Measurements from ENCODE around the gene ATP2B2. TPM values are rescaled to one million over a fixed set of nuclear protein-coding genes. Genes with fewer than 3 reads are reported as not detected.

Gene ATP2B2
- total RNA-seq, 1 donor from 2014 or later: not detected

DNA sequence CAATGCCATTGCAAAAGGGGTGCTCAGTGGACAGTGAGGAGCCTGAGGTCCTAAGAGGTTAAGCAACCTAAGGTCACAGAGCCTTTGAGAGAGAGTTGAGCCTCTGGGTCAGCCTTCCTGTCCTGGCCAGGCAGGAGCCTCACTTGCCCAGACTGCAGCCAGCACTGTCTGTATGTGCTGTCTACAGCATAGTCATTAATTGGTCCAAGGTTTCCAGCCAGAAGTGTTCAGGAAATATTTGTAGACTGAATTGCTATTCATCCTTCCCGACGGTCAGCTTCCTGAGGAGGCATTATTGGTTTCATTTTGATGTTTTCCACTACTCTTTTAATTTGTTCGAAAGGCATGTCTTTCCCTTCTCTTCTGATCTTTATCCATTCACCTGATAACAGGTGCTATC is 192.5 kb downstream of the ATP2B2 start:
- H3K4me3 Mint-ChIP-seq: no peak overlapping the region
- intact Hi-C loops (cut with micrococcal nuclease): no loop called here
- peaks cover 23% of the 10 kb centered on the region for H3K4me1 Mint-ChIP-seq (ENCODE audit: low read depth)
- no peaks in the 10 kb centered on the region for H3K27me3 Mint-ChIP-seq (ENCODE audit: insufficient read depth)
- H3K36me3 Mint-ChIP-seq (ENCODE audit: low read depth): peaks cover 57% of the 10 kb centered on the region
- no peak for DNase-seq (ENCODE audit: low spot score)
- no peak overlapping the region for H3K27ac Mint-ChIP-seq
- no peaks in the 10 kb centered on the region for H3K9me3 Mint-ChIP-seq

DNA sequence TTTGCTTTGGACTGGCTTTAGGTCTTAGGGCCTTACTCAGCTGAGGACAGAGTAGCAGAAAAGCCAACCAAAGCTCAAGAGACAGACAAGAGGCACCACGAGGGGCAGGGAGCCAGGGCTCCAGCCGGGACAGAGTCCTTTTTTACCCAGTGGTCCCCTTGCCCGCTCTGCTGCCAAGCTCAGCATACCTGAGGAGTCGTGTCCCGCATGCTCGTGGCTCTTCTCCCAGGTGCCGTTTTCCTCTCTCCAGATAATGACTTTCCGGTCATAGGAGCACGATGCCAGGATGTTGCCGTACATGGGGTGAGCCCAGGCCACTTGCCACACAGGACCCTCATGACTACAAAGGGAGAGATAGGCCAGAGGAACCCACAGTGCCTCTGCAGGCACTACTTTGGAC is 193.0 kb downstream of the ATP2B2 start:
- intact Hi-C loops (cut with micrococcal nuclease): no loop called here
- peaks cover 19% of the 10 kb centered on the region for H3K4me1 Mint-ChIP-seq (ENCODE audit: low read depth)
- H3K27me3 Mint-ChIP-seq (ENCODE audit: insufficient read depth): no peaks in the 10 kb centered on the region
- H3K9me3 Mint-ChIP-seq: no peaks in the 10 kb centered on the region
- H3K27ac Mint-ChIP-seq: no peak overlapping the region
- peaks cover 58% of the 10 kb centered on the region for H3K36me3 Mint-ChIP-seq (ENCODE audit: low read depth)
- DNase-seq (ENCODE audit: low spot score): no peak
- H3K4me3 Mint-ChIP-seq: no peak overlapping the region

DNA sequence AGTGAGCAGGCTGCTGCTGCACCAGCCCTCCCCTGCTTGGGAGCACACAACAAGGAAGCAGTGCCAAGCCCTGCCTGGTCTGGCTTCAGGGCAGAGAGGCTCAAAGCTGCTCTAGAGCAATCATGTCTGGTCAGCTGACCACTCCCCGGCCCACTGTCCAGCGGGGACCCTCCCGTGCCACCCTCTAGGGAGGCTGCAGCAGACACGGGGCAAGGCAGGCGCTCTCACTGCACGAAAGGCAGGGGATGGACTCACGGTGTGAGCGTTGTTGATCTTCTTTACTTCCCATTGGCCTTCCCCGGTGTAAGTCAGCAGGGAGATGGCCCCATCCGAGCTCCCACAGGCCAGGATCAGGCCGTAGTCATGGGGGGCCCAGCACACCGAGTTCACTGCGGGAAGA is 193.7 kb downstream of the ATP2B2 start:
- H3K27ac Mint-ChIP-seq: peak overlapping the region; percentile 29
- no peaks in the 10 kb centered on the region for H3K9me3 Mint-ChIP-seq
- H3K4me1 Mint-ChIP-seq (ENCODE audit: low read depth): peaks cover 18% of the 10 kb centered on the region
- intact Hi-C loops (cut with micrococcal nuclease): no loop called here
- peaks cover 61% of the 10 kb centered on the region for H3K36me3 Mint-ChIP-seq (ENCODE audit: low read depth)
- DNase-seq (ENCODE audit: low spot score): no peak
- H3K4me3 Mint-ChIP-seq: no peak overlapping the region
- H3K27me3 Mint-ChIP-seq (ENCODE audit: insufficient read depth): no peaks in the 10 kb centered on the region

- H3K9me3 Mint-ChIP-seq: no peaks in the 10 kb centered on the region
- peaks cover 65% of the 10 kb centered on the region for H3K36me3 Mint-ChIP-seq (ENCODE audit: low read depth)
- DNase-seq (ENCODE audit: low spot score): no peak
- no peaks in the 10 kb centered on the region for H3K27me3 Mint-ChIP-seq (ENCODE audit: insufficient read depth)
- intact Hi-C loops (cut with micrococcal nuclease): no loop called here
- peaks cover 18% of the 10 kb centered on the region for H3K4me1 Mint-ChIP-seq (ENCODE audit: low read depth)
- peak overlapping the region; percentile 65 for H3K27ac Mint-ChIP-seq
- no peak overlapping the region for H3K4me3 Mint-ChIP-seq
Measured at GRCh38 chr3:10310578-10310977, 194.8 kb downstream of the ATP2B2 start.

GRCh38 chr3:10309736-10310135 is 195.7 kb downstream of the ATP2B2 start:
- Mint-ChIP-seq H3K27me3 (ENCODE audit: insufficient read depth) (no peaks in the 10 kb centered on the region), H3K36me3 (ENCODE audit: low read depth) (peaks cover 70% of the 10 kb centered on the region), H3K27ac (no peak overlapping the region), H3K4me3 (no peak overlapping the region), H3K4me1 (ENCODE audit: low read depth) (peaks cover 18% of the 10 kb centered on the region), H3K9me3 (no peaks in the 10 kb centered on the region)
- intact Hi-C loops (cut with micrococcal nuclease): no loop called here
- no peak for DNase-seq (ENCODE audit: low spot score)

DNA sequence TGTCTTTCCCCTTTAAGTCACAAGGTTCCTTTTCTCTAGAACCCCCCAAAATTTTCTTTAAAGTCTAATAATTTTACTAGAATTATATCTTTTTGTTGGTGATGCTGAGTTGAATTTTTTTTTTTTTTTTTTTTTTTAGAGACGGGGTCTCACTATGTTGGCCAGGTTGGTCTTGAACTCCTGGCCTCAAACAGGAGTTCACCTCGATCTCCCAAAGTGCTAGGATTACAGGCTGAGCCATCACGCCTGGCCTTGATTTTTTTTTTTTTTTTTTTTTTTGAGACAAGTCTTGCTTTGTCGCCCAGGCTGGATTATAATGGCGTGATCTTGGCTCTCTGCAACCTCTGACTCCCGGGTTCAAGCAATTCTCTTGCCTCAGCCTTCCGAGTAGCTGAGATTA is 196.7 kb downstream of the ATP2B2 start:
- Mint-ChIP-seq H3K27me3 (ENCODE audit: insufficient read depth) (no peaks in the 10 kb centered on the region), H3K4me3 (no peak overlapping the region), H3K27ac (no peak overlapping the region), H3K9me3 (no peaks in the 10 kb centered on the region), H3K4me1 (ENCODE audit: low read depth) (peaks cover 18% of the 10 kb centered on the region), H3K36me3 (ENCODE audit: low read depth) (peaks cover 66% of the 10 kb centered on the region)
- no peak for DNase-seq (ENCODE audit: low spot score)
- intact Hi-C loops (cut with micrococcal nuclease): no loop called here

DNA sequence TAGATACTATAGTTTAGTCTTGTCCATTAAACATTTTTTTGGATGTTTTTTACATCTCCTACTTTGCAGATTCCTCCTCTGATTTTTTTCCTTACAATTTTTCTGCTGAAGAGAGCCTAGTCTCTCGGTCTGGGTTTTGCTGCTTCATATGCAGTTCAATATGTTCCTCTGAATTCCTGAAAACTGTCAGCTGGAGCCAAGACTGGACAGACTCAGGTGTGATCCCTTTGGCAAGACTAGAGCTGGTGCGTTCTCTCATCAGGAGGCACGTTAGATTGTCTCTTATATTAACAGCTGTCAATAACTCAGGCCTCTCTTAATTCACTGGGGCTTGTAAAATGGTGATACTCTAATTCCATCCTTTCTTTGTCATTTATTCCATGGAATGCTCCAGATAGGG is 199.2 kb downstream of the ATP2B2 start:
- intact Hi-C loops (cut with micrococcal nuclease): no loop called here
- Mint-ChIP-seq H3K4me3 (no peak overlapping the region), H3K27ac (no peak overlapping the region), H3K36me3 (ENCODE audit: low read depth) (peaks cover 61% of the 10 kb centered on the region), H3K4me1 (ENCODE audit: low read depth) (peaks cover 18% of the 10 kb centered on the region), H3K27me3 (ENCODE audit: insufficient read depth) (no peaks in the 10 kb centered on the region), H3K9me3 (no peaks in the 10 kb centered on the region)
- DNase-seq (ENCODE audit: low spot score): no peak

DNA sequence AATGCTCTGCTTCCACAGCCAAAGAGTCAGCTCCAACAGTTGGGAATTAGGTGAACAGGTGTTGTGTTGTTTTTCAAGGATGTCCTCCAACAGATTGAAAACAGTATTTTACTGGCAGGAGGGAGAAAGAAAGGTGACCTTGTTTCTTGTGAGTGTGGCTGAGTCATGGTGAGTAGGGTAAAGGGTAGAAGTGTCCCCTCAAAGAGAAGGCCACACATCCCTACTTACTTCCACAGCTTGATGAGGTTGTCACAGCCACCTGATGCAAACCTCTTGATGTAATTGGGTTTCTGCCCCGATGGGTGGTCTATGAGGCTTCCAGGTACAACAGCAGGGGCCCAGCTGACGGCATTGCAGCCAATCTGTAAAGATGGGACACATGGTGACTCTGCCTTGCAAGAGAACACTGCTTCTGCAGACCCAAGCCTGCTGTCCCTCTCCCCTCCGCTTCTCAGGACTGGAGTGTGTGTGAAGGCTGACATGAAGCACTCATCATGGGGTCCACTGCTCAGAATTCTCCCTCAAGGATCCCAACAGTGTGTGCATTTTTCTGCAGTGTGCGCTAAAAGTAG is 200.0 kb downstream of the ATP2B2 start:
- peaks cover 60% of the 10 kb centered on the region for H3K36me3 Mint-ChIP-seq (ENCODE audit: low read depth)
- H3K9me3 Mint-ChIP-seq: no peaks in the 10 kb centered on the region
- no peak for DNase-seq (ENCODE audit: low spot score)
- no peaks in the 10 kb centered on the region for H3K27me3 Mint-ChIP-seq (ENCODE audit: insufficient read depth)
- no peak overlapping the region for H3K4me3 Mint-ChIP-seq
- peaks cover 10% of the 10 kb centered on the region for H3K4me1 Mint-ChIP-seq (ENCODE audit: low read depth)
- intact Hi-C loops (cut with micrococcal nuclease): no loop called here
- no peak overlapping the region for H3K27ac Mint-ChIP-seq

DNA sequence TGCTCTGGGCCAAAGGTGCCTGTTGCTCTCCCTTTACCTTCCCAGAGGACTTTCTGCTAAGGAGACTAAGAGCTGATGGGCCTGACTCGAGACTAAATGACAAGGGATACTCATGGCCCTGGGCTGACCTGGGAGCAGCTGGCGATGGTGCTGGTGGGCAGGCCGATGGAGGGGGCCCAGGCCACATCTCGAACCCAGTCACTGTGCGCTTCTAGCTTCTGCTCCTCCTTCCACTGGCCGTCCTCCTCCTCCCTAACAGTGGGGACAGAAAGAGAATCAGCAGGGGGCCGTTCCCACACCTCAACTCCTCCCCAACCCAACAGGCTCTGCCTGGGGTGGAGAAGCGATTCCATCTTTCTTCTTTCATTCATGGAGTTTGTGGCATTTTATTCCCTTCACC is 200.5 kb downstream of the ATP2B2 start:
- H3K27me3 Mint-ChIP-seq (ENCODE audit: insufficient read depth): no peaks in the 10 kb centered on the region
- H3K36me3 Mint-ChIP-seq (ENCODE audit: low read depth): peaks cover 58% of the 10 kb centered on the region
- intact Hi-C loops (cut with micrococcal nuclease): no loop called here
- peaks cover 6% of the 10 kb centered on the region for H3K4me1 Mint-ChIP-seq (ENCODE audit: low read depth)
- no peak overlapping the region for H3K4me3 Mint-ChIP-seq
- no peak for DNase-seq (ENCODE audit: low spot score)
- no peaks in the 10 kb centered on the region for H3K9me3 Mint-ChIP-seq
- no peak overlapping the region for H3K27ac Mint-ChIP-seq

DNA sequence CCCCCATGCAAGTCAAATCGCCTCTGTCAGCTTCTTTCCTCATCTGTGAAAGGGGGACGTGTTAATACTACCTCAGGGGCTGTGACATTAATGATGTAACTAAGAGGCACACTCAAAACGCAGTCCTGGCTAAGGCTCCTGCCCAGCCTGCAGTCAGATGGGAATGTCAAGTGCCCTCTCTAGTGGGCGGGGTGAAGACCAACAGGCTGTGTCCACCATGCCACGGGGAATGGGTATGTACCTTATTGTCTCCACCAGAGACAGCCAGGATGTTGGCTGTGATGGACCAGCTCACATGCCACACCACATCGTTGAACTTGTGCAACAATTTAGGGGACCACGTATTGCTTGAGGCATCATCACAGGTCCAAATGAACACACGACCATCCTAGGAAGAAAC is 201.6 kb downstream of the ATP2B2 start:
- Mint-ChIP-seq H3K4me3 (no peak overlapping the region), H3K4me1 (ENCODE audit: low read depth) (peaks cover 12% of the 10 kb centered on the region), H3K36me3 (ENCODE audit: low read depth) (peaks cover 61% of the 10 kb centered on the region), H3K27ac (no peak overlapping the region), H3K27me3 (ENCODE audit: insufficient read depth) (no peaks in the 10 kb centered on the region), H3K9me3 (no peaks in the 10 kb centered on the region)
- intact Hi-C loops (cut with micrococcal nuclease): no loop called here
- no peak for DNase-seq (ENCODE audit: low spot score)

DNA sequence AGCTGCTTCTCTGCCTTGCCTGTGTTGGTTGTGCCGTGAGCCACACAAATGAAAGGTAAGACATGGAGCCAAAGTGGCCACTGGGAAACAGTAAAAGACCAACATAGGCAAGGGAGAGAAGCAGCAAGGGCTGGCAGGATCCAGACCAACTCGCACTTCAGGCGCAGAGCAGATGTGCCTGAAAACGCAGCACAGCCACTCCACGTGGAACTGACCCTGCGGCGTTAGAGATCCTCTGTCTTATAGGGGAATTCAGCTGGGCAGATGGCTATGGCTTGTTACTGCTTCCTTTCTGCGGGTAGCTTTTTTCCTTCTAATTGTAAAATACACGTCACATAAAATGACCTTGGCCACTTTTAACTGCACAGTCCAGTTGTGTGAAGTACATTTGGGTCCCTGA is 202.3 kb downstream of the ATP2B2 start:
- intact Hi-C loops (cut with micrococcal nuclease): no loop called here
- H3K9me3 Mint-ChIP-seq: no peaks in the 10 kb centered on the region
- H3K4me3 Mint-ChIP-seq: no peak overlapping the region
- H3K27ac Mint-ChIP-seq: no peak overlapping the region
- no peaks in the 10 kb centered on the region for H3K27me3 Mint-ChIP-seq (ENCODE audit: insufficient read depth)
- H3K36me3 Mint-ChIP-seq (ENCODE audit: low read depth): peaks cover 57% of the 10 kb centered on the region
- DNase-seq (ENCODE audit: low spot score): no peak
- H3K4me1 Mint-ChIP-seq (ENCODE audit: low read depth): peaks cover 12% of the 10 kb centered on the region

DNA sequence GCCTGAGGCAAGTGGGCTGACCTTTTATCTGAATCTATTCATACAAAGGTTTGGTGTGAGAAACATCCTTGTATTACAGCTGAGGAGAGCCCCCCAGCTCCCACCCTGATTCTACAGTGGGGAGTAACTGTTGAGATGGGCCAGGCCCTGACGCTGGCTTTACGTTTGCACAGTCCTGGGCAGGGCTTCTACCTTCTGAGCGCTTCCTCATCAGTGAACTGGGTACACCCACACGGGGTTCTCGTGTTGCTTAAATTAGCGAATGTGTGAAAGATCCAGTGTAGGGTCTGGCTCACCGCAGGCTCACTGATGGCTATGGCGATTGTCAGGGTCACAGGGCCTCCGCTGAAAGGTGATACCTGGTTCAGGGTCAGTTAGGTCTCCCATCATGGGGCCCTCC is 205.3 kb downstream of the ATP2B2 start:
- H3K27me3 Mint-ChIP-seq (ENCODE audit: insufficient read depth): no peaks in the 10 kb centered on the region
- H3K4me1 Mint-ChIP-seq (ENCODE audit: low read depth): peaks cover 12% of the 10 kb centered on the region
- no peak for DNase-seq (ENCODE audit: low spot score)
- H3K4me3 Mint-ChIP-seq: no peak overlapping the region
- H3K36me3 Mint-ChIP-seq (ENCODE audit: low read depth): peaks cover 46% of the 10 kb centered on the region
- intact Hi-C loops (cut with micrococcal nuclease): no loop called here
- H3K27ac Mint-ChIP-seq: peak overlapping the region; percentile 16
- H3K9me3 Mint-ChIP-seq: no peaks in the 10 kb centered on the region

DNA sequence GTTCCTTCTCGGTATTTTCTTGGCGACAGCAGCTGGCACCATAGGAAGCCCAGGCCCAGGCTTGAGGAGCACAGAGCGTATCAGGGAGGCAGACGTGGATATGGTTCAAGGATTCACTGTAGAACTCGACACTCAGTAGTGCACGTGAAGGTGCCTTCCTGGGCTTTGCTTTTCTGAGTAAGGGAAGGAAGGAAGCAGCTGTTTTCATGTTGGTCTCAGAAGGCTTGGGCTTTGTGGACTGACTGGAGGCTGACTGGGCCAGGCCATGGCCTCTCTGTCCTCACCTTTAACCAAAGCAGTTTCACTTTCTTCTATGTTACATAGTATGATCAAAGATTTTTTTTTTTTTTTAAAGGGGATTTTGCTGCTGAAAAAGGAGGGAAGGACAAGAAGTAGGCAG is 205.7 kb downstream of the ATP2B2 start:
- Mint-ChIP-seq H3K4me1 (ENCODE audit: low read depth) (peaks cover 12% of the 10 kb centered on the region), H3K27me3 (ENCODE audit: insufficient read depth) (no peaks in the 10 kb centered on the region), H3K27ac (peak overlapping the region; percentile 16), H3K36me3 (ENCODE audit: low read depth) (peaks cover 46% of the 10 kb centered on the region), H3K9me3 (no peaks in the 10 kb centered on the region), H3K4me3 (no peak overlapping the region)
- DNase-seq (ENCODE audit: low spot score): no peak
- intact Hi-C loops (cut with micrococcal nuclease): loop anchor here (5.0 kb wide), 1 partner anchor 37 kb away; no protein-coding TSS in a partner anchor

DNA sequence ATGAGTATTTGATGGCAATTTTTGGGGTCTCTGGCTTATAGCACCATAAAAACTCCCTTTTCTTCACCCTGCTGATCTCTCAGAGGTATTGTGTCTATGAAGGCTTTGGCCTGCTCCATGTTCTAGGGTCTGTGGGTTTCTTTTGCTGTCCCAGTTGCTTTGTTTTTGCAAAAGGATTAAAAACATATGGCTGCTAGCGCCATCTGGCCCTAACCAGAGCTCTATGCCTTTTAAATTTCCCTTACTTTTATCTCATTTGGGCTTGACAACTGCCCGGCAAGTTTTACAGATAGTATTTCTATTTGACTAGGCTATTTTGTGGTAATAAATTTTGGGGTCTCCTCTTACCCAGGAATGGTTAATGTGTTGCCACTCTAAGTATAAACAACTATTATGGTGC is 206.2 kb downstream of the ATP2B2 start:
- H3K36me3 Mint-ChIP-seq (ENCODE audit: low read depth): peaks cover 48% of the 10 kb centered on the region
- intact Hi-C loops (cut with micrococcal nuclease): loop anchor here (5.0 kb wide), 1 partner anchor 37 kb away; no protein-coding TSS in a partner anchor
- H3K27me3 Mint-ChIP-seq (ENCODE audit: insufficient read depth): no peaks in the 10 kb centered on the region
- H3K9me3 Mint-ChIP-seq: no peaks in the 10 kb centered on the region
- no peak overlapping the region for H3K4me3 Mint-ChIP-seq
- DNase-seq (ENCODE audit: low spot score): no peak
- H3K27ac Mint-ChIP-seq: peak overlapping the region; percentile 52
- H3K4me1 Mint-ChIP-seq (ENCODE audit: low read depth): peaks cover 12% of the 10 kb centered on the region

Data from activated T-helper 1 cell treated with anti-CD3 and anti-CD28 coated beads, Interleukin-12 subunit alpha, Interleukin-12 subunit beta, Interleukin-2, Interleukin-4 antibody, amounts not matched to agents 30 ng/mL and 10 ng/mL and 1 ng/mL, durations not matched to agents 14 hours and 24 hours and 36 hours (primary cell).